Large intestine (tissue), 3 donors: ENCODE measurements around the gene PRKAR2B. TPM values are rescaled to one million over a fixed set of nuclear protein-coding genes. Genes with fewer than 3 reads are reported as not detected.
A peak's percentile ranks its signal among the peaks of the same experiment; 100 is the strongest.
"Not testable (repeated sequence)": the region's sequence is repeated elsewhere in the genome, so short reads cannot be mapped to it uniquely, and the experiment has no call there.

Experiments
- DNase-seq, 2 donors: peaks; one replicate each; pipeline versions ENCODE4 v3.0.0 to v3.0.0-alpha.2; 2013
- H3K27ac ChIP-seq: one replicate; pipeline ENCODE4 v1.5.1; 2013; ENCODE audit warnings: low read length
- H3K27me3 ChIP-seq: 2 replicates; pipeline ENCODE4 v1.6.1; 2013; ENCODE audit warnings: low read length; ENCODE audit not compliant: control insufficient read depth, insufficient read depth
- H3K36me3 ChIP-seq: 2 replicates; pipeline ENCODE4 v1.6.1; 2013; ENCODE audit warnings: low read length; ENCODE audit not compliant: control insufficient read depth, insufficient read depth
- H3K4me1 ChIP-seq: one replicate; pipeline ENCODE4 v1.6.1; 2013; ENCODE audit warnings: low read length; ENCODE audit not compliant: control insufficient read depth, insufficient read depth
- H3K4me3 ChIP-seq: one replicate; pipeline ENCODE4 v1.5.1; 2013; ENCODE audit warnings: low read length
- H3K9me3 ChIP-seq: one replicate; pipeline ENCODE4 v1.6.1; 2013; ENCODE audit warnings: mild to moderate bottlenecking, low read depth, low read length, moderate library complexity; ENCODE audit not compliant: control insufficient read depth
- WGBS: methylation state at CpG from one replicate; pipeline ENCODE4 v1.1.5; 2013; ENCODE audit warnings: low lambda C conversion rate; ENCODE audit not compliant: insufficient coverage; 5-methylcytosine and 5-hydroxymethylcytosine counted together
- polyA plus RNA-seq: library from polyadenylated mRNA; unstranded; fragments of 120-200 nt; gene quantifications from one replicate; pipeline ENCODE4 v1.2.1, GENCODE V29; 2013

PRKAR2B gene
- polyA plus RNA-seq, 1 donor: 16.3 TPM

- H3K9me3 ChIP-seq, H3K4me1 ChIP-seq, DNase-seq, H3K27ac ChIP-seq, H3K36me3 ChIP-seq, H3K4me3 ChIP-seq, H3K27me3 ChIP-seq: not testable (repeated sequence)
- no CpG with 5 or more reads among the region's 5 CpGs for WGBS
These were observed 49.2 kb downstream of the PRKAR2B start for GRCh38 chr7:107093671-107094070.

DNA sequence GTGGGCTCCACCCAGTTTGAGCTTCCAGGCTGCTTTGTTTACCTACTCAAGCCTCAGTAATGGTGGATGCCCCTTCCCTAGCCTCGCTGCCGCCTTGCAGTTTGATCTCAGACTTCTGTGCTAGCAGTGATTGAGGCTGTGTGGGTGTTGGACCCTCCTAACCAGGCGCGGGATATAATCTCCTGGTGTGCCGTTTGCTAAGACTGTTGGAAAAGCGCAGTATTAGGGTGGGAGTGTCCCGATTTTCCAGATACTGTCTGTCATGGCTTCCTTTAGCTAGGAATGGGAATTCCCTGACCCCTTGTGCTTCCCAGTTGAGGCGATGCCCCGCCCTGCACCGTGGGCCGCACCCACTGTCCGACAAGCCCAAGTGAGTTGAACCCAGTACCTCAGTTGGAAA lies 54.6 kb downstream of the PRKAR2B start:
- H3K27me3 ChIP-seq, DNase-seq, H3K4me1 ChIP-seq, H3K27ac ChIP-seq, H3K36me3 ChIP-seq, H3K9me3 ChIP-seq, H3K4me3 ChIP-seq: not testable (repeated sequence)
- WGBS: no CpG with 5 or more reads among the region's 12 CpGs

GRCh38 chr7:107100824-107101223 lies 56.3 kb downstream of the PRKAR2B start:
- WGBS: no CpG with 5 or more reads among the region's 1 CpG
- H3K4me3 ChIP-seq: no peak overlapping the region
- peaks cover 3% of the 10 kb centered on the region for H3K9me3 ChIP-seq
- no peak overlapping the region for H3K27ac ChIP-seq
- no peak for DNase-seq
- H3K27me3 ChIP-seq: no peaks in the 10 kb centered on the region
- H3K4me1 ChIP-seq: no peaks in the 10 kb centered on the region
- no peaks in the 10 kb centered on the region for H3K36me3 ChIP-seq

- no peaks in the 10 kb centered on the region for H3K4me1 ChIP-seq
- DNase-seq: peak; percentile 11 to 15
- no peak overlapping the region for H3K27ac ChIP-seq
- H3K27me3 ChIP-seq: no peaks in the 10 kb centered on the region
- peaks cover 3% of the 10 kb centered on the region for H3K9me3 ChIP-seq
- no CpG with 5 or more reads among the region's 4 CpGs for WGBS
- no peaks in the 10 kb centered on the region for H3K36me3 ChIP-seq
- no peak overlapping the region for H3K4me3 ChIP-seq
These were observed 58.9 kb downstream of the PRKAR2B start for GRCh38 chr7:107103369-107103768.

- no CpG with 5 or more reads among the region's 4 CpGs for WGBS
- no peak for DNase-seq
- Histone ChIP-seq H3K36me3 (no peaks in the 10 kb centered on the region), H3K4me1 (no peaks in the 10 kb centered on the region), H3K9me3 (no peaks in the 10 kb centered on the region), H3K27ac (no peak overlapping the region), H3K27me3 (no peaks in the 10 kb centered on the region), H3K4me3 (no peak overlapping the region)
These were observed 60.3 kb downstream of the PRKAR2B start for GRCh38 chr7:107104801-107105200.

DNA sequence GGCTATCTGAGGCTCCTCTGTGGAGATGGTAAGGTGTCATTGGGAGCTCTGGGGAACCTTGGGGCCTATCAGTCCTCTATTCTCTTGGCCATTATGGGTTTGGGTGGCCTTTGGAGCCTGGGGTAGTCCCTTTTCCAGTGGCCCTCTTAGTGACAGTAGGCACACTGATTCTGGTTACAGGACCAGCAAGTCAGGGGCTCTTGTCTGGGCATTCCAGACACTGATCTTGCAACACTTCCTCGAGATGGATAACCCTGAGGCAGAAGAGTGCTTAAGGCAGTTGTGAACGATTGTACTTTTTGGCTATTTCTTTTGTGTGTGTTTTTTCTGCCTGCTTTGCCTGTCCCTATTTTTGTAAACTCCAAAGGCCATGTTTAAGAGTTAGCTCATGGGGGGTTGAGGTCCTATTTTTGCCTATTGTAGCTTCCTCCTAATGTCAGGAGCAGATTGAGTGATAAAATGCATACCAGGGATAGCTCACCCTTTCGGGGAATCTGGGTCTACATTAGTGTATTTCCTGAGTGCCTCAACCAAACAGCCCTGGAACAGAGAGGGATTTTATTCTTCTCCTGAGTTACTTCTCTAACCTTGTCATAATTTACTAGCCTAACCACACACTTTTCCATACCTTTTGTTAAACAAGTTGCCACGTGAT lies 61.2 kb downstream of the PRKAR2B start:
- no peaks in the 10 kb centered on the region for H3K9me3 ChIP-seq
- no peak overlapping the region for H3K27ac ChIP-seq
- no peak overlapping the region for H3K4me3 ChIP-seq
- no peaks in the 10 kb centered on the region for H3K27me3 ChIP-seq
- 100% methylated on average over 1 of the region's 4 CpGs for WGBS
- H3K4me1 ChIP-seq: no peaks in the 10 kb centered on the region
- no peak for DNase-seq
- H3K36me3 ChIP-seq: no peaks in the 10 kb centered on the region

GRCh38 chr7:107108793-107109371 lies 64.4 kb downstream of the PRKAR2B start:
- no peaks in the 10 kb centered on the region for H3K4me1 ChIP-seq
- H3K27me3 ChIP-seq: no peaks in the 10 kb centered on the region
- no peak overlapping the region for H3K4me3 ChIP-seq
- H3K9me3 ChIP-seq: no peaks in the 10 kb centered on the region
- no peak overlapping the region for H3K27ac ChIP-seq
- DNase-seq: no peak
- H3K36me3 ChIP-seq: no peaks in the 10 kb centered on the region

DNA sequence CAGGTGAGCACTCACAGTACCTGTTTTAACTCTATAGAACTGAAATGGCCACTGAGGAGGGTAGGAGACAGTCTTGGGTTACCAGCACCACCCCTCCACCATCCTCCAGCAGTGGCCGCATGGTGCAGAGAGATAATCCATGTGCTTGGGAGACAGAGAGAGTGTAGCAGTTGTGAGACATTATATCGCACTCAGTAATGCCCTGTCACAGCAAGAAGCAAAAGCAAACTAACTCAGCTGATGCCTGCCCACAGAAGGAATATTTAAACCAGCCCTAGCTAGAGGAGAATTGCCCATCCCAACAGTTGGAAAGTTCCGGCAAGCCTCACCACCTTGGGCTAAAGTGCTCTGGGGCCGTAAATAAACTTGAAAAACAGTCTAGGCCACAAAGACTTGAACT lies 65.5 kb downstream of the PRKAR2B start:
- WGBS: no CpG with 5 or more reads among the region's 4 CpGs
- no peaks in the 10 kb centered on the region for H3K36me3 ChIP-seq
- no peak overlapping the region for H3K4me3 ChIP-seq
- H3K27me3 ChIP-seq: no peaks in the 10 kb centered on the region
- no peak for DNase-seq
- H3K27ac ChIP-seq: no peak overlapping the region
- no peaks in the 10 kb centered on the region for H3K9me3 ChIP-seq
- no peaks in the 10 kb centered on the region for H3K4me1 ChIP-seq

GRCh38 chr7:107111196-107111595 lies 66.7 kb downstream of the PRKAR2B start:
- Histone ChIP-seq H3K27ac (no peak overlapping the region), H3K4me1 (no peaks in the 10 kb centered on the region), H3K36me3 (no peaks in the 10 kb centered on the region), H3K9me3 (no peaks in the 10 kb centered on the region), H3K27me3 (no peaks in the 10 kb centered on the region), H3K4me3 (no peak overlapping the region)
- no CpG with 5 or more reads among the region's 1 CpG for WGBS
- no peak for DNase-seq

DNA sequence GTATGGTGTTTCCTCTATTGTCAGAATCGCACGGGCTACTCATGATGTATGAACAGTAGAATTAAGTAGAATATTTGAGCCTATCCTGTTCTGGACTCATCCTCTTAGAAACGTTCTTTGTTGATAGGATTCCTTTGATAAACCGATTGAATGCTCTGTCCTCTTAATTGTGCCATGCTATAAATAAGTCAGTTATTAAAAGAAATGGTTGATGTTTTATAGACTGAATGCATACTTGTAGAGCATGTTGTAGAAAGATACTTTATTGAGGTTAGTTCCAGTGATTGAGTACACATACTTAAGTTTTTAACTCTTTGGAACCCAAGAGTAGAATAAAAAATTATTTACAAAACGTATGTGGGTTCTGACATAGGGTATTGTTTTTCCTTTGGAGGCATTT lies 69.4 kb downstream of the PRKAR2B start:
- DNase-seq: no peak
- Histone ChIP-seq H3K27me3 (no peaks in the 10 kb centered on the region), H3K27ac (no peak overlapping the region), H3K9me3 (no peaks in the 10 kb centered on the region), H3K4me1 (no peaks in the 10 kb centered on the region), H3K36me3 (no peaks in the 10 kb centered on the region), H3K4me3 (no peak overlapping the region)
- WGBS: 100% methylated on average over 1 of the region's 5 CpGs

DNA sequence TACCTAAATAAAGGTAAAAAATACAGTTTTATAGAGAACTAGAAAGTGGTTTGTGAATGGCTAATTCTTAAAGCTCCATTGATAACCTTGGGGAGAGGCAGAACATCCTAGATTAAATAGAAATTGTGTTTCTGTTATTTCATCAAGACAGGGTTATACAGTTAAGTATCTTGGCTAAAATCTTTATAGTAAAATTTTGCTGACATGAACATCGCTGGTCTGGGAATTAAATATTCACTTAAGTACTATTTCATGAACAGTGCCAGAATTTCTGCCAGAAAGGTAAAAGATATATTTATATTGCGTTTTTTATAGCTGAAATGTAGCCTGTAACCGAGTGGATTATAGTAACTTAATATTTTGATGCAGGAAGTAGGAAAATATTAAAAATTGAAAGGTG lies 70.6 kb downstream of the PRKAR2B start:
- 94% methylated on average over 3 of the region's 3 CpGs for WGBS

More for the DNA sequence above, 70.6 kb downstream of the PRKAR2B start:
- no peak for DNase-seq
- Histone ChIP-seq H3K4me3 (no peak overlapping the region), H3K36me3 (no peaks in the 10 kb centered on the region), H3K4me1 (no peaks in the 10 kb centered on the region), H3K27ac (no peak overlapping the region), H3K9me3 (no peaks in the 10 kb centered on the region), H3K27me3 (no peaks in the 10 kb centered on the region)
